ENCODE results near the gene KIF13A. TPM values are rescaled to one million over a fixed set of nuclear protein-coding genes. Genes with fewer than 3 reads are reported as not detected.

The KIF13A gene
- total and polyA plus RNA-seq, 10 of the 15 experiments (the other 5 are each of a cell fraction or from before 2014, with no cell fraction given), result 0.02 to 0.26 (median 0.13) TPM; not detected in 2

- TF ChIP-seq ZBTB11 (CRISPR knock-in tag; IDR thresholded peaks at IDR 0.05) (no peak), BMI1 (IDR thresholded peaks at IDR 0.05; ENCODE audit: borderline replicate concordance) (peak; percentile 74; the same call in 1 of the 2 replicates), IRF4 (IDR thresholded peaks at IDR 0.05; ENCODE audit: low read depth, low read length) (peak; percentile 92), ELK1 (IDR thresholded peaks at IDR 0.05; ENCODE audit: low read depth, low read length) (no peak), KLF5 (IDR thresholded peaks at IDR 0.05; ENCODE audit: partially characterized antibody) (no peak), RB1 (IDR thresholded peaks at IDR 0.05; ENCODE audit: borderline replicate concordance) (no peak), SMC3 (IDR thresholded peaks at IDR 0.05; ENCODE audit: borderline replicate concordance, low read length) (0 out of 2 replicates have a peak, but pooled peaks have one; percentile 8), RBBP5 (conservative IDR thresholded peaks at IDR 0.05) (no peak), SPI1 (IDR thresholded peaks at IDR 0.05; ENCODE audit: borderline replicate concordance, insufficient read depth, low read depth, low read length) (peak; percentile 72), TCF7 (IDR thresholded peaks at IDR 0.05; ENCODE audit: borderline replicate concordance) (peak; percentile 93), MTA2 (IDR thresholded peaks at IDR 0.05; ENCODE audit: low read depth) (peak; percentile 91), TCF12 (IDR thresholded peaks at IDR 0.05; ENCODE audit: low read depth, low read length) (0 out of 2 replicates have a peak, but pooled peaks have one; percentile 18), PML (IDR thresholded peaks at IDR 0.05; ENCODE audit: low read length) (peak; percentile 87), NBN (IDR thresholded peaks at IDR 0.05) (peak; percentile 77), CREM (IDR thresholded peaks at IDR 0.05; ENCODE audit: low read depth) (peak; percentile 63), ZBED1 (IDR thresholded peaks at IDR 0.05; ENCODE audit: borderline replicate concordance) (peak; percentile 64; the same call in 1 of the 2 replicates), MYC (IDR thresholded peaks at IDR 0.05; ENCODE audit: insufficient read depth, insufficient read length, insufficient replicate concordance, low read length, severe bottlenecking) (no peak)
- TF ChIP-seq, protein P1, sequence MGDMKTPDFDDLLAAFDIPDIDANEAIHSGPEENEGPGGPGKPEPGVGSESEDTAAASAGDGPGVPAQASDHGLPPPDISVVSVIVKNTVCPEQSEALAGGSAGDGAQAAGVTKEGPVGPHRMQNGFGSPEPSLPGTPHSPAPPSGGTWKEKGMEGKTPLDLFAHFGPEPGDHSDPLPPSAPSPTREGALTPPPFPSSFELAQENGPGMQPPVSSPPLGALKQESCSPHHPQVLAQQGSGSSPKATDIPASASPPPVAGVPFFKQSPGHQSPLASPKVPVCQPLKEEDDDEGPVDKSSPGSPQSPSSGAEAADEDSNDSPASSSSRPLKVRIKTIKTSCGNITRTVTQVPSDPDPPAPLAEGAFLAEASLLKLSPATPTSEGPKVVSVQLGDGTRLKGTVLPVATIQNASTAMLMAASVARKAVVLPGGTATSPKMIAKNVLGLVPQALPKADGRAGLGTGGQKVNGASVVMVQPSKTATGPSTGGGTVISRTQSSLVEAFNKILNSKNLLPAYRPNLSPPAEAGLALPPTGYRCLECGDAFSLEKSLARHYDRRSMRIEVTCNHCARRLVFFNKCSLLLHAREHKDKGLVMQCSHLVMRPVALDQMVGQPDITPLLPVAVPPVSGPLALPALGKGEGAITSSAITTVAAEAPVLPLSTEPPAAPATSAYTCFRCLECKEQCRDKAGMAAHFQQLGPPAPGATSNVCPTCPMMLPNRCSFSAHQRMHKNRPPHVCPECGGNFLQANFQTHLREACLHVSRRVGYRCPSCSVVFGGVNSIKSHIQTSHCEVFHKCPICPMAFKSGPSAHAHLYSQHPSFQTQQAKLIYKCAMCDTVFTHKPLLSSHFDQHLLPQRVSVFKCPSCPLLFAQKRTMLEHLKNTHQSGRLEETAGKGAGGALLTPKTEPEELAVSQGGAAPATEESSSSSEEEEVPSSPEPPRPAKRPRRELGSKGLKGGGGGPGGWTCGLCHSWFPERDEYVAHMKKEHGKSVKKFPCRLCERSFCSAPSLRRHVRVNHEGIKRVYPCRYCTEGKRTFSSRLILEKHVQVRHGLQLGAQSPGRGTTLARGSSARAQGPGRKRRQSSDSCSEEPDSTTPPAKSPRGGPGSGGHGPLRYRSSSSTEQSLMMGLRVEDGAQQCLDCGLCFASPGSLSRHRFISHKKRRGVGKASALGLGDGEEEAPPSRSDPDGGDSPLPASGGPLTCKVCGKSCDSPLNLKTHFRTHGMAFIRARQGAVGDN (IDR thresholded peaks at IDR 0.05), result no peak
- TF ChIP-seq, protein P2, sequence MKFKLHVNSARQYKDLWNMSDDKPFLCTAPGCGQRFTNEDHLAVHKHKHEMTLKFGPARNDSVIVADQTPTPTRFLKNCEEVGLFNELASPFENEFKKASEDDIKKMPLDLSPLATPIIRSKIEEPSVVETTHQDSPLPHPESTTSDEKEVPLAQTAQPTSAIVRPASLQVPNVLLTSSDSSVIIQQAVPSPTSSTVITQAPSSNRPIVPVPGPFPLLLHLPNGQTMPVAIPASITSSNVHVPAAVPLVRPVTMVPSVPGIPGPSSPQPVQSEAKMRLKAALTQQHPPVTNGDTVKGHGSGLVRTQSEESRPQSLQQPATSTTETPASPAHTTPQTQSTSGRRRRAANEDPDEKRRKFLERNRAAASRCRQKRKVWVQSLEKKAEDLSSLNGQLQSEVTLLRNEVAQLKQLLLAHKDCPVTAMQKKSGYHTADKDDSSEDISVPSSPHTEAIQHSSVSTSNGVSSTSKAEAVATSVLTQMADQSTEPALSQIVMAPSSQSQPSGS (IDR thresholded peaks at IDR 0.05; ENCODE audit: low read length), result peak; percentile 90
Observed at GRCh38 chr6:17884498-17885478, 102.6 kb downstream of the KIF13A start (continued).

All from GM12878 (cell line).